Naive thymus-derived CD4-positive, alpha-beta T cell (primary cell): ENCODE results near the gene FBXL17. TPM values are rescaled to one million over a fixed set of nuclear protein-coding genes. Genes with fewer than 3 reads are reported as not detected.
"Not testable (repeated sequence)": the region's sequence is repeated elsewhere in the genome, so short reads cannot be mapped to it uniquely, and the experiment has no call there.

Experiments
- ATAC-seq: fragments of 150-1000 bp; cut with Tn5 transposase; 2 replicates; pipeline ENCODE4 v1.10.0; 2021; ENCODE audit warnings: mild to moderate bottlenecking, moderate library complexity
- CTCF ChIA-PET: fragments of 350-600 bp; sonication (Branson Sonifier 250); formaldehyde crosslinking; loops from one replicate; lab custom pipeline; 2021; ENCODE audit warnings: antibody characterized with exemption; lab: Charles Lee
- POLR2A ChIA-PET: fragments of 350-600 bp; sonication (Branson Sonifier 250); formaldehyde crosslinking; loops from one replicate; lab custom pipeline; 2021; ENCODE audit warnings: antibody characterized with exemption, inconsistent platforms; lab: Charles Lee
- DNase-seq, 9 donors: peaks; one replicate each; pipeline versions ENCODE4 v3.0.0 to v3.0.0-alpha.2; 2020 to 2022; ENCODE audit warnings: mixed read lengths in 1 of 9
- H3K27ac ChIP-seq: one replicate; pipeline ENCODE4 v1.7.0; 2013; ENCODE audit warnings: mild to moderate bottlenecking, low read depth, low read length, moderate library complexity
- H3K27me3 ChIP-seq, 2 donors: one replicate each; pipeline ENCODE4 v1.7.0; 2013; ENCODE audit warnings: low read length in 2 of 2, mild to moderate bottlenecking in 2 of 2, moderate library complexity in 2 of 2; ENCODE audit not compliant: control insufficient read depth in 2 of 2, insufficient read depth in 2 of 2
- H3K36me3 ChIP-seq, 3 experiments: 1 replicate in 2 of 3; 2 replicates in 1 of 3; pipeline ENCODE4 v1.7.0; 2013; ENCODE audit warnings: low read length in 3 of 3, mild to moderate bottlenecking in 3 of 3, moderate library complexity in 1 of 3; ENCODE audit not compliant: insufficient read depth in 3 of 3, control insufficient read depth in 2 of 3
- H3K4me1 ChIP-seq, 2 donors: one replicate each; pipeline ENCODE4 v1.7.0; 2013; ENCODE audit warnings: low read length in 2 of 2, mild to moderate bottlenecking in 2 of 2, moderate library complexity in 1 of 2; ENCODE audit not compliant: control insufficient read depth in 2 of 2, insufficient read depth in 2 of 2
- H3K4me3 ChIP-seq: 2 replicates; pipeline ENCODE4 v1.7.0; 2013; ENCODE audit warnings: mild to moderate bottlenecking, low read length
- H3K9me3 ChIP-seq, 3 experiments: 1 replicate in 2 of 3; 2 replicates in 1 of 3; pipeline ENCODE4 v1.7.0; 2013; ENCODE audit warnings: low read length in 3 of 3; ENCODE audit not compliant: control insufficient read depth in 2 of 3
- H3K27ac Mint-ChIP-seq, 9 donors: one replicate each; pipeline ENCODE4 v1.8.0; 2020 to 2022; ENCODE audit warnings: mixed read lengths in 9 of 9, mild to moderate bottlenecking in 8 of 9, moderate library complexity in 5 of 9, inconsistent platforms in 2 of 9
- H3K27me3 Mint-ChIP-seq, 5 donors: one replicate each; pipeline ENCODE4 v1.8.0; 2021 to 2022; ENCODE audit warnings: mixed read lengths in 5 of 5, mild to moderate bottlenecking in 1 of 5
- H3K36me3 Mint-ChIP-seq, 5 donors: one replicate each; pipeline ENCODE4 v1.8.0; 2020 to 2022; ENCODE audit warnings: mixed read lengths in 5 of 5, mild to moderate bottlenecking in 3 of 5, inconsistent platforms in 1 of 5
- H3K4me1 Mint-ChIP-seq, 7 donors: one replicate each; pipeline ENCODE4 v1.8.0; 2020 to 2022; ENCODE audit warnings: mixed read lengths in 7 of 7, mild to moderate bottlenecking in 3 of 7, inconsistent platforms in 1 of 7
- H3K4me3 Mint-ChIP-seq, 10 donors: one replicate each; pipeline ENCODE4 v1.8.0; 2020 to 2022; ENCODE audit warnings: mild to moderate bottlenecking in 10 of 10, mixed read lengths in 10 of 10, moderate library complexity in 6 of 10, inconsistent platforms in 2 of 10
- H3K9me3 Mint-ChIP-seq, 11 donors: one replicate each; pipeline ENCODE4 v1.8.0; 2020 to 2022; ENCODE audit warnings: mixed read lengths in 11 of 11, mild to moderate bottlenecking in 4 of 11, inconsistent platforms in 1 of 11, moderate library complexity in 1 of 11
- intact Hi-C, 2 donors: fragments of 100-400 bp; cut with micrococcal nuclease; formaldehyde crosslinking; loops; one replicate each; pipeline ENCODE4 v1.15.1; 2023
- polyA plus RNA-seq, 2 donors: library from polyadenylated mRNA; unstranded; fragments of 300-500 nt; fragmentation: Illumina TruSeq; gene quantifications; one replicate each; pipeline ENCODE4 v1.2.3, GENCODE V29; 2021
- total RNA-seq, 6 experiments: library from RNA in 5 of 6; stranded (reverse) in 5 of 6; gene quantifications; 1 replicate in 5 of 6; 2 replicates in 1 of 6; pipeline ENCODE4 v1.2.3 and lab custom pipeline; 2021 to 2026

FBXL17 gene
- total and polyA plus RNA-seq, 7 experiments from 2014 or later: 4.4 to 28.4 (median 19.6) TPM

- no peaks in the 10 kb centered on the region for H3K27me3 ChIP-seq
- ChIA-PET POLR2A (no interaction called here), CTCF (interaction anchor here (0.6 kb wide), 1 partner anchor 410 kb away, joined by 3 read pairs; no protein-coding TSS in a partner anchor)
- Mint-ChIP-seq H3K4me1 (no peaks in the 10 kb centered on the region), H3K4me3 (no peak overlapping the region), H3K27ac (no peak overlapping the region), H3K9me3 (peaks cover 0 to 11% (median 3%) of the 10 kb centered on the region in 11 donors), H3K36me3 (peaks cover 0 to 5% (median 1%) of the 10 kb centered on the region in 5 donors), H3K27me3 (peaks cover 0 to 17% (median 13%) of the 10 kb centered on the region in 5 donors)
- no peaks in the 10 kb centered on the region for H3K4me1 ChIP-seq
- DNase-seq (no peak), ATAC-seq (no peak)
- no peaks in the 10 kb centered on the region for H3K9me3 ChIP-seq
- intact Hi-C loops: no loop called here
- no peaks in the 10 kb centered on the region for H3K36me3 ChIP-seq
- H3K4me3 ChIP-seq: no peak overlapping the region
- H3K27ac ChIP-seq: no peak overlapping the region
Observed at GRCh38 chr5:108417166-108417670, 35.3 kb upstream of the FBXL17 start.

GRCh38 chr5:108415726-108416125 is 33.8 kb upstream of the FBXL17 start:
- DNase-seq: no peak
- POLR2A ChIA-PET: no interaction called here
- no peaks in the 10 kb centered on the region for H3K36me3 ChIP-seq
- H3K27me3 ChIP-seq: no peaks in the 10 kb centered on the region
- Mint-ChIP-seq H3K36me3 (peaks cover 0 to 5% (median 1%) of the 10 kb centered on the region in 5 donors), H3K27me3 (peaks cover 0 to 17% (median 13%) of the 10 kb centered on the region in 5 donors), H3K27ac (no peak overlapping the region), H3K4me3 (no peak overlapping the region), H3K4me1 (no peaks in the 10 kb centered on the region), H3K9me3 (peaks cover 0 to 11% (median 3%) of the 10 kb centered on the region in 11 donors)
- intact Hi-C loops: no loop called here
- no peaks in the 10 kb centered on the region for H3K4me1 ChIP-seq
- H3K9me3 ChIP-seq: no peaks in the 10 kb centered on the region
- CTCF ChIA-PET: no interaction called here
- no peak overlapping the region for H3K27ac ChIP-seq
- ATAC-seq: no peak
- H3K4me3 ChIP-seq: no peak overlapping the region

GRCh38 chr5:108409786-108410185 is 27.9 kb upstream of the FBXL17 start:
- intact Hi-C loops: no loop called here
- POLR2A ChIA-PET: no interaction called here
- H3K4me3 Mint-ChIP-seq: no peak overlapping the region

GRCh38 chr5:108405201-108405600 is 23.3 kb upstream of the FBXL17 start:
- H3K27ac Mint-ChIP-seq, H3K27me3 ChIP-seq, H3K9me3 ChIP-seq, H3K4me1 ChIP-seq, H3K4me1 Mint-ChIP-seq, intact Hi-C loops, CTCF ChIA-PET, H3K4me3 Mint-ChIP-seq, H3K27ac ChIP-seq, DNase-seq, H3K4me3 ChIP-seq, H3K36me3 ChIP-seq, ATAC-seq, POLR2A ChIA-PET, H3K36me3 Mint-ChIP-seq: not testable (repeated sequence)
- peaks cover 3 to 19% (median 16%) of the 10 kb centered on the region in 5 donors for H3K27me3 Mint-ChIP-seq
- H3K9me3 Mint-ChIP-seq: peaks cover 0 to 48% (median 17%) of the 10 kb centered on the region in 11 donors

More at GRCh38 chr5:108409786-108410185, 27.9 kb upstream of the FBXL17 start:
- Mint-ChIP-seq H3K27ac (peak overlapping the region in 1 of 9 donors; percentile 53), H3K4me1 (no peaks in the 10 kb centered on the region), H3K27me3 (peaks cover 0 to 4% (median 0%) of the 10 kb centered on the region in 5 donors), H3K9me3 (peaks cover 0 to 9% (median 2%) of the 10 kb centered on the region in 11 donors), H3K36me3 (peaks cover 0 to 1% (median 0%) of the 10 kb centered on the region in 5 donors)
- Histone ChIP-seq H3K27ac (no peak overlapping the region), H3K4me1 (no peaks in the 10 kb centered on the region), H3K4me3 (no peak overlapping the region), H3K9me3 (no peaks in the 10 kb centered on the region), H3K36me3 (no peaks in the 10 kb centered on the region), H3K27me3 (no peaks in the 10 kb centered on the region)
- ATAC-seq (no peak), DNase-seq (no peak)
- CTCF ChIA-PET: no interaction called here

GRCh38 chr5:108398964-108399363 is 17.1 kb upstream of the FBXL17 start:
- POLR2A ChIA-PET: no interaction called here
- CTCF ChIA-PET: interaction anchor here (0.6 kb wide), 1 partner anchor 47 kb away, joined by 4 read pairs; no protein-coding TSS in a partner anchor
- H3K27me3 Mint-ChIP-seq: peaks cover 0 to 22% (median 18%) of the 10 kb centered on the region in 5 donors

GRCh38 chr5:108396837-108397236 is 14.9 kb upstream of the FBXL17 start:
- not testable (repeated sequence) for H3K27ac Mint-ChIP-seq

More at GRCh38 chr5:108398964-108399363, 17.1 kb upstream of the FBXL17 start:
- no peaks in the 10 kb centered on the region for H3K36me3 ChIP-seq
- H3K9me3 ChIP-seq: no peaks in the 10 kb centered on the region
- no peak overlapping the region for H3K27ac ChIP-seq
- Mint-ChIP-seq H3K36me3 (peaks cover 0 to 6% (median 4%) of the 10 kb centered on the region in 5 donors), H3K4me1 (no peaks in the 10 kb centered on the region), H3K9me3 (peaks cover 0 to 32% (median 14%) of the 10 kb centered on the region in 11 donors), H3K4me3 (no peak overlapping the region), H3K27ac (no peak overlapping the region)
- intact Hi-C loops: no loop called here
- H3K27me3 ChIP-seq: no peaks in the 10 kb centered on the region
- no peaks in the 10 kb centered on the region for H3K4me1 ChIP-seq
- ATAC-seq: no peak
- H3K4me3 ChIP-seq: no peak overlapping the region
- DNase-seq: no peak

GRCh38 chr5:108387758-108388157 is 5.9 kb upstream of the FBXL17 start:
- H3K9me3 Mint-ChIP-seq: peaks cover 0 to 1% (median 0%) of the 10 kb centered on the region in 11 donors
- POLR2A ChIA-PET: no interaction called here
- ATAC-seq: no peak

More at GRCh38 chr5:108396837-108397236, 14.9 kb upstream of the FBXL17 start:
- H3K9me3 ChIP-seq, intact Hi-C loops, H3K27ac ChIP-seq, H3K4me1 Mint-ChIP-seq, H3K36me3 Mint-ChIP-seq, DNase-seq, POLR2A ChIA-PET, H3K4me3 Mint-ChIP-seq, H3K27me3 ChIP-seq, H3K4me3 ChIP-seq, ATAC-seq, H3K4me1 ChIP-seq, CTCF ChIA-PET, H3K36me3 ChIP-seq: not testable (repeated sequence)
- peaks cover 0 to 13% (median 6%) of the 10 kb centered on the region in 11 donors for H3K9me3 Mint-ChIP-seq
- peaks cover 0 to 18% (median 16%) of the 10 kb centered on the region in 5 donors for H3K27me3 Mint-ChIP-seq

More at GRCh38 chr5:108387758-108388157, 5.9 kb upstream of the FBXL17 start:
- no peaks in the 10 kb centered on the region for H3K27me3 Mint-ChIP-seq
- no peak for DNase-seq
- Histone ChIP-seq H3K27ac (no peak overlapping the region), H3K27me3 (no peaks in the 10 kb centered on the region), H3K36me3 (no peaks in the 10 kb centered on the region), H3K4me1 (peaks cover 7 to 8% of the 10 kb centered on the region in 2 donors), H3K9me3 (no peaks in the 10 kb centered on the region), H3K4me3 (no peak overlapping the region)
- H3K27ac Mint-ChIP-seq: no peak overlapping the region
- H3K4me3 Mint-ChIP-seq: no peak overlapping the region
- H3K36me3 Mint-ChIP-seq: peaks cover 0 to 2% (median 0%) of the 10 kb centered on the region in 5 donors
- intact Hi-C loops: no loop called here
- peaks cover 3 to 31% (median 24%) of the 10 kb centered on the region in 7 donors for H3K4me1 Mint-ChIP-seq
- CTCF ChIA-PET: no interaction called here
